Melanocyte of skin (primary cell): ENCODE results near the gene LYPD4. TPM values are rescaled to one million over a fixed set of nuclear protein-coding genes. Genes with fewer than 3 reads are reported as not detected.

Experiments
- small RNA-seq, 2 donors: library from RNA; depleted of rRNA; stranded (forward); fragments of <200 nt; gene quantifications; one replicate each; pipeline ENCODE3, GENCODE V24; 2012
- total RNA-seq, 2 donors: library from RNA; depleted of rRNA; stranded (reverse); fragments of >200 nt; gene quantifications; 2 replicates each; pipeline ENCODE4 v1.2.3, GENCODE V29; 2012

LYPD4 gene, protein sequence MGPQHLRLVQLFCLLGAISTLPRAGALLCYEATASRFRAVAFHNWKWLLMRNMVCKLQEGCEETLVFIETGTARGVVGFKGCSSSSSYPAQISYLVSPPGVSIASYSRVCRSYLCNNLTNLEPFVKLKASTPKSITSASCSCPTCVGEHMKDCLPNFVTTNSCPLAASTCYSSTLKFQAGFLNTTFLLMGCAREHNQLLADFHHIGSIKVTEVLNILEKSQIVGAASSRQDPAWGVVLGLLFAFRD
- total RNA-seq = not detected

DNA sequence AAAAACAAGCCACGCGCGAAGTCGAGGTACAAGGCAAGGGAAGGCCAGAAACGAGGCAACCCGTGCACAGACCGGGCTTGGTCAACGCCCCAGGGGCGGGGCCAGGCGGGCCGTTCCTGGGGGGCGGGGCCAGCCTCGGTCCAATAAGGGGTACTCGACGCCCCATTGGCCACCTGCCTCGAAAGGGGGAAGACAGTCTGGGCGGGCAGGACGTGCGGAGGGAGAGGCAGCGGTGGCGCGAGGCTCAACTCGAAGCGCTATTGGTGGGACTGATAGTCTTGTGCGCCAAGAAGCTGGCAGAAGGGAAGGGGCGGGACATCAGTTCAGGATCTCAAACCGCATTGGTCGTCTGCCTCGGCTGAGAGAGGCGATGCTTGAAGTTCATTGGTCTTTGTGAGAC lies at the start of gene LYPD4:
LYPD4 (minus strand) TSS at position 83 of the 400 bp plus-strand sequence. CDS start 5,398 bp downstream, outside the sequence.

DNA sequence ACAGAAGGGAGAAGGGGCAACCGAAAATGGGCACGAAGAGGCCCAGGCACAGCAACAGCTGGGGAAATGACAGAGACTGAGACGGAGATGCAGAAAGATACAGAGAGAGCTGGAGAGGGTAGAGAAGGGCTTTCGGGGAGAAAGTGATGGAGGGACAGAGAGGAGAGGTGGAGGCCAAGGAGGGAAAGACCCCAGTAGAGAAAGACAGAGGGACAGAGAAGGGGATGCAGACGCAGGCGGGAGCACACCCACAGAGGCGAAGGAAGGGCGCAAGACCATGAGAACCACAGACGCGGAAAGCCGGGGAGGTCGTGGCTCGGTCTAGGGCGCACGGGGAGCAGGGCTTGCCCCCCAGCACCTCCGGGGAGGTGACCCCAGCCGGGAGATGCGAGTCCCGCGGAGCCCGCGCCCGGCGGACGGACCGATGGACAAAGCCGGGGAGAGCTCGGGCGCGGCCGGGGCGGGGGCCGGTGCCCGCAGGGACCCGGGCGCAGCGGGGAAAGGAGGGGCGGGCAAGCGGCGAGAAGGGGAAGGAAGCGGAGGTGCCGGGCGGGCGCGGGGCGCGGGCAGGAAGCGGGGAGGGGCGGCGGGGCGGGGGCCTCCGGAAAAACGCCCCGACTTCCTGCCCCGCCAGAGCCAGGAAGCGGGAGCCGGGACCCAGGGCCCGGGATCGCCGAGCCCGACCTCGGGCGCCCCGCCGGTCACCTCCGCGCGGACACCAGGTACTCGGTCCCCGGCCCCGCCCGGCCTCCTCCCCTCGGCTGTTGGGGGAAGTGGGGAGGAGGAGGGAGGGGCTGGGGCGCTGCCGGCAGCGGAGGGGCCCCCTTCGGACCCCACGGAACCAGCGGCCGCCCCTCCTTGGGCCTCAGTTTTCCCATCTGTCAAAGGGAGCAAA lies 38.3 kb upstream of the LYPD4 start, which contains the start of gene ARHGEF1:
ARHGEF1 (plus strand) TSS at position 617 of the 895 bp plus-strand sequence. CDS start 4,899 bp downstream, outside the sequence.

DNA sequence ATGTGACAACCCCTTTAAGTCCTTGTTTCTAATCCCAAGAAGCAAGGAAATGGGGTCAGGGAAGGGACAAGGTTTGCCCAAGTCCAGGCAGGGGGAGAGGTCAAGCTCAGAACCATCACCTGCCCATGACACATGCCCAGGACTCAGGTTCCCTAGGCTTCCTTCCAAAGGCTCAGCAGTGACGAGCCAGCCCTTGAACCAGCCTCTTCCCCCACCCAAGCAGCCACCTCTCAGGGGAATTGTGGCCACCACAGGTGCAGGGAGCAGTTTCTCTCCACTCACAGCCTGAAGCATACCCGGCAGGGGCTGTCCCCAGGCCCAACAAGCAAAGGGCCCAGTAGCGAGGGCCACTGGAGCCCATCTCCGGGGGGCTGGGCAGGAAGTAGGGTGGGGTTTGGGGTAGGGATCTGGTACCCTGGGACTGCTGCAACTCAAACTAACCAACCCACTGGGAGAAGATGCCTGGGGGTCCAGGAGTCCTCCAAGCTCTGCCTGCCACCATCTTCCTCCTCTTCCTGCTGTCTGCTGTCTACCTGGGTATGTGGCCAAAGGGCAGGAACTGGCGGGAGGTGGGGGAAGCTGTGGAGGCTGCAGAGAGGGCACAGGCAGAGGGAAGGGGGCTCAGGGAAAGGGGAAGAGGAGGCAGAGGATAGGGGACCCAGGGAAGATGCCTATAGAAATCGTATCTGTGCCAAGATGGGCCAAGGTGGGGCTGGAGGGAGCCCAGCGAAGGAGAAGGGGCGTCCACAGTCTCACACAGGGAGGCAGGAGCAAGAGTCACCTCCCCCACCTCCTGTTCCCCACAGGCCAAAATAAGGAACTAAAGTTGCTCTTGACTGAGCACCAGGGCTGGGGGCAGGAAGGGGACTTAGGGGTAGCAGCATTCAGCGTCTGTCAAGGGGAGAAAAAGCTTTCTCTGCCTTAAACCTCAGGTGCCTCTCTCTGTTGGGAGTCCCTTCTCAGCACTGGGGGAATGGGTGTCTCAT lies 32.7 kb upstream of the LYPD4 start, which contains the start of gene CD79A:
CD79A (plus strand) TSS at position 433 of the 986 bp plus-strand sequence; CDS start at position 459, 26 bp downstream.

DNA sequence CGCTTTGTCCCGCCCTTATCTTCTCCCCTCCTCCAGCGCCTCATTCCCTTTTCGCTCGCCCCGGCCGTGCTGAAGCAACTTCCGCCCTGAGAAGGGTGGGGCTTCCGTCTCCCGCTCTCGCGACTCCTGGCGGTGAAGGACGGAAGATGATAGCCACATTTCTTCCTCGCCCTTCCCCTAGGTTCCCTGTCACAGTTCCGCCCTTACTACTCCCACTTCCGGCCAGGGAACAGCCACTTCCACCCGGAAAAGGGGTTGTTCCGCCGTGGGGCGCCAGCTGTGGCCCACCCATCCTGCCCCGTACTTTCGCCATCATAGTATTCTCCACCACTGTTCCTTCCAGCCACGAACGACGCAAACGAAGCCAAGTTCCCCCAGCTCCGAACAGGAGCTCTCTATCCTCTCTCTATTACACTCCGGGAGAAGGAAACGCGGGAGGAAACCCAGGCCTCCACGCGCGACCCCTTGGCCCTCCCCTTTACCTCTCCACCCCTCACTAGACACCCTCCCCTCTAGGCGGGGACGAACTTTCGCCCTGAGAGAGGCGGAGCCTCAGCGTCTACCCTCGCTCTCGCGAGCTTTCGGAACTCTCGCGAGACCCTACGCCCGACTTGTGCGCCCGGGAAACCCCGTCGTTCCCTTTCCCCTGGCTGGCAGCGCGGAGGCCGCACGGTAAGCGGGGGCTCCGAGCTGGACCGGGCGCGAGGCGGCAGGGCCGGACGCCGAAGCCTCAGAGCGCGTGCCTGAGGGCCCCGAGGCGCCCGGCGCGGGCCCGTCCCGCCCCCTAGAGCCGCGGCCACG lies 15.3 kb upstream of the LYPD4 start, which contains the start of gene RPS19:
RPS19 (plus strand) TSS at position 638 of the 801 bp plus-strand sequence. CDS start 520 bp downstream, outside the sequence.

DNA sequence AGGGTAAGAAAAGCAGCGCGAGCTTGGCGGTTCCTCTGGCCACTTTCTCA lies 343 bp upstream of the LYPD4 start, which contains the start of gene DMRTC2:
DMRTC2 (plus strand) TSS at position 42 of the 50 bp plus-strand sequence. CDS start 2,387 bp downstream, outside the sequence.

DNA sequence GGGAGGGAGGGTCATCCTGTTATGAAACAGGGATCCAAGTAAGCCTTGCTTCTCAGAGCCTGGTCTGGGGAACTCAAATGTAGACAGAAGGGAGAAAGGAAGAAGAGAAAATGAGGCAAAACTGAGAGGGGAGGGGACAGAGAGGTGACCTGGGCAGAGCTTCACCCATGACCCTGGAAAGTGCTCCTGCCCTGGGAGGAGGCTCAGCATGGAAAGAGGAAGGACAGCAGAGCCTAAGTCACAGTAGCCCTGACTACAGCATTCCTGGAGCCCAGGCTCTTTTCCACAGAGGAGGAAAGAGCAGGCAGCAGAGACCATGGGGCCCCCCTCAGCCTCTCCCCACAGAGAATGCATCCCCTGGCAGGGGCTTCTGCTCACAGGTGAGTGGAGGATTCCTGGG lies 48.1 kb downstream of the LYPD4 start, which contains the start of gene CEACAM3:
CEACAM3 (plus strand) TSS at position 226 of the 400 bp plus-strand sequence; CDS start at position 317, 91 bp downstream.

Small RNA genes lying within 50 kb of the gene (small RNA-seq; reads per million reads assigned to genes)
- gene MIR6797 = 0 to 0.52 reads per million in 2 donors

Other genes with a start within 250 kb of the LYPD4 start
- gene CEACAM4, start 217.6 kb downstream of the LYPD4 start, total RNA-seq = not detected
- gene CEACAM7, start 156.4 kb downstream of the LYPD4 start, total RNA-seq = not detected
- not detected for gene CEACAM5, start 136.1 kb downstream of the LYPD4 start, total RNA-seq
- not detected for gene CEACAM6, start 89.2 kb downstream of the LYPD4 start, total RNA-seq
- not detected for gene CEACAM3, start 48.1 kb downstream of the LYPD4 start, total RNA-seq
- not detected for gene DMRTC2, start 359 bp upstream of the LYPD4 start, total RNA-seq
- gene RPS19, start 15.6 kb upstream of the LYPD4 start, total RNA-seq = 100 to 1,000 TPM; 439 to 701 TPM
- under 1 TPM in 1 of 2 donors, not detected in 1; under 0.01 TPM for gene CD79A, start 32.6 kb upstream of the LYPD4 start, total RNA-seq
- 10 to 100 TPM; 28.2 to 48.0 TPM for gene ARHGEF1, start 38.5 kb upstream of the LYPD4 start, total RNA-seq
- gene ERFL, start 83.8 kb upstream of the LYPD4 start, total RNA-seq = not detected
- gene RABAC1, start 114.6 kb upstream of the LYPD4 start, total RNA-seq = 10 to 100 TPM; 70.2 to 74.6 TPM
- gene ATP1A3, start 149.5 kb upstream of the LYPD4 start, total RNA-seq = not detected
- gene GRIK5, start 225.5 kb upstream of the LYPD4 start, total RNA-seq = under 1 TPM in 1 of 2 donors, not detected in 1; under 0.01 TPM
- gene ZNF574, start 231.5 kb upstream of the LYPD4 start, total RNA-seq = 10 to 100 TPM; 16.9 to 22.3 TPM